ENCODE results near the gene MANBA.

The MANBA gene

GRCh38 chr4:102586002-102586643, 174.6 kb downstream of the MANBA start:
- DNase-seq, result no peak

GRCh38 chr4:102585329-102585728, 175.4 kb downstream of the MANBA start:
- DNase-seq, result no peak

DNA sequence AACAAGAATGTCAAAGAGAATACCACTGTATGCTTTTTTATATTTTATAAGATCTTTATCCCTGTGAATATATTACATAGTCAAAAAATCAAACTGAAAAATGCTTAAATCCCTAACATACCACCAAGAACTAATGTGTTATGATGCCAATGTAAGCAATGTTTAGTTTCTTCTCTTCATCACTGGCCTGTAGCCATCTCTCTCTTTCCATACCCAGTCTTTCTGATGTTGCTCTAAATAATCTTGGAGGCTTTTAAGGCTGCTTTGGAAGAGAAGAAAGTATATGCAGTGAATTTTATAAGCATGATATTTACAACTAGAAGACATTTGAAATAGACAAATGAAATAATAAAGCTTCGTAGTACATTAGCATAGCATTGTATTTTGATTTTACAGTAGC, 176.7 kb downstream of the MANBA start:
- no peak for DNase-seq
